ENCODE results near the gene CARS1. TPM values are rescaled to one million over a fixed set of nuclear protein-coding genes. Genes with fewer than 3 reads are reported as not detected.

The CARS1 gene
- total RNA-seq, 1 donor = 68.2 TPM

DNA sequence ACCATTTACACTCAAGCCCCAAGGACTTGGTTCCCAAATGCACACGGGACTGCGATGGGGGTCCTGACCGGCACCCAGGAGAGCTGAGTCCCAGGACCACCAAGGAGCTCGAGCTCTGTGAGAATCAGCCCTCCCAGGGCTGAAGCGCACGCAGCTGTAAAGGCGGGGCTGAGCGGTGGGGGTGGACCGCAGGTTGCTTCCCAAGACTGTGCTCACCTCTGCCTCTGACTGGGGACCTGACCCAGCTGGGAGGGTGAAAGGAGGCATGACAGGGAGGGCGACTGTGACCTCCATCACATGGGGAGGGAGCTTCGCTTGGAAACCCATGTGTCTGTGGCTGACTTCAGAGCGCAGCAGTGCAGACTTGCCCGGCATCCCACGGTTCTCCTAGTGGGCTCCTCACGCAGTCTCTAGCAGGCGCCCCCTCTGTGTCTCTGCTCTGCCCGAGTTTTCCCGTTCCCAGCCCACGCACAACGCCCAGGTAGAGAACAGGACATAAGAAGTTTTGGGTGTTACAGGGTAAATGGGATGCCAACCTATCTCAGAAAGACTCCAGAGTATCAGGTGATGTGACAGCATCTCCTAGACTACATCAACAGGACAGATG, 49.7 kb downstream of the CARS1 start:
- no peak for DNase-seq (ENCODE audit: low read depth)
- H3K4me3 ChIP-seq (ENCODE audit: low read depth, low read length) = no peak overlapping the region
- TF ChIP-seq, protein P1, sequence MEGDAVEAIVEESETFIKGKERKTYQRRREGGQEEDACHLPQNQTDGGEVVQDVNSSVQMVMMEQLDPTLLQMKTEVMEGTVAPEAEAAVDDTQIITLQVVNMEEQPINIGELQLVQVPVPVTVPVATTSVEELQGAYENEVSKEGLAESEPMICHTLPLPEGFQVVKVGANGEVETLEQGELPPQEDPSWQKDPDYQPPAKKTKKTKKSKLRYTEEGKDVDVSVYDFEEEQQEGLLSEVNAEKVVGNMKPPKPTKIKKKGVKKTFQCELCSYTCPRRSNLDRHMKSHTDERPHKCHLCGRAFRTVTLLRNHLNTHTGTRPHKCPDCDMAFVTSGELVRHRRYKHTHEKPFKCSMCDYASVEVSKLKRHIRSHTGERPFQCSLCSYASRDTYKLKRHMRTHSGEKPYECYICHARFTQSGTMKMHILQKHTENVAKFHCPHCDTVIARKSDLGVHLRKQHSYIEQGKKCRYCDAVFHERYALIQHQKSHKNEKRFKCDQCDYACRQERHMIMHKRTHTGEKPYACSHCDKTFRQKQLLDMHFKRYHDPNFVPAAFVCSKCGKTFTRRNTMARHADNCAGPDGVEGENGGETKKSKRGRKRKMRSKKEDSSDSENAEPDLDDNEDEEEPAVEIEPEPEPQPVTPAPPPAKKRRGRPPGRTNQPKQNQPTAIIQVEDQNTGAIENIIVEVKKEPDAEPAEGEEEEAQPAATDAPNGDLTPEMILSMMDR (IDR thresholded peaks at IDR 0.05; ENCODE audit: insufficient read depth, low read depth, low read length) = no peak

DNA sequence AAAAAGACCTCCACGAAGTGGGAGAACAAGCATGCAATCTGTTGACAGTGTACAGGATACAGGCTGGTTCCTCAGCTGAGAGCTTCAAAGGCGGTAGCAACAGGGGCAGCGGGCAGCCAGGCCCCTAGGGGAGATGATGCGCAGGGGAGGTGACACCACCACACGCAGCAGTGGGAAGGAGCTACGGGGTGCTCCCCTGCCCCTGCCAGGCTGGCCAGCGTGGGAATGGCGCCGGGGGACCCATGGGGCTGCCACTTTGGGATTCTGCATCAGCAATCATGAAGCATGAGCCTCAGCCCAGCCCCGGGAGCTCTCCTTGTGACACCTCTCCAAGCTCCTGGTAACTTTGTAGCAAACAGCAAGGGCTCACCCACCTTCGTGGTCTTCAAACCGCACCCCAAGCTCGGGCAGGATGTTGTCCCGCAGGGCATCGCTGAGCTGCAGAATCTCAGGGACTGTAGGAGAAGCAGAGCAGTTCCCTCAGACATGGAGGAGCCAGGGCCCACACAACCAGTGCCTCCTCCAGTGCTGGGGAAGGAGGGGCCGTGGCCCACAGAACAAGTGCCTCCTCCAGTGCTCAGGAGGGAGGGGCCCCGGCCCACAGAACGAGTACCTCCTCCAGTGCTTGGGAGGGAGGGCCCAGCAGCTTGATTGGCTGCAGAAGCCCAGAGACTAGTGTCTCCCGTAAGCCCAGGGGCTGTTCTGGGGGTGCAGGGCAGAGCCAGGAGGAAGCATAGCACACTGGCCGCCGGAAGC, 50.5 kb downstream of the CARS1 start:
- no peak for DNase-seq (ENCODE audit: low read depth)
- no peak overlapping the region for H3K4me3 ChIP-seq (ENCODE audit: low read depth, low read length)

DNA sequence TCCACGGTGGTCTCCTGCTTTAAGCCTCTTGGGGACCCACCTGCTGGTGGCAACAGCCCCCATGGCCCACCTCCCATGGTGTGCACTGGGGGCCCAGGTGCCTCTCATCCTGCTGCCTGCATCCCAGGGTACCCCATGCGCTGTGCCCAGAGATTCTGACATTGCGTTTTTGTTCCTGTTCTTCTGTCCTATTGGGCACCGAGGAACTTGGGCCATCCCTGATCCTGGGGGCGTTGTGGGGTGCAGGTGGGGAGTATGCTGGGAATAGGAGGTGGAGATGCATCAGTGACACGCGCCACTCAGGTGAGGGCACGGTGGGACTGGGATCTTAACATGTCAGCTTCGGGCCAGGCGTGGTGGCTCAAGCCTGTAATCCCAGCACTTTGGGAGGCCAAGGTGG, 52.7 kb downstream of the CARS1 start:
- no peak for DNase-seq (ENCODE audit: low read depth)
- H3K4me3 ChIP-seq (ENCODE audit: low read depth, low read length) = no peak overlapping the region
- TF ChIP-seq, protein P1 (IDR thresholded peaks at IDR 0.05; ENCODE audit: insufficient read depth, low read depth, low read length) = no peak

More for the DNA sequence above, 50.5 kb downstream of the CARS1 start:
- TF ChIP-seq, protein P1 (IDR thresholded peaks at IDR 0.05; ENCODE audit: insufficient read depth, low read depth, low read length) = no peak

DNA sequence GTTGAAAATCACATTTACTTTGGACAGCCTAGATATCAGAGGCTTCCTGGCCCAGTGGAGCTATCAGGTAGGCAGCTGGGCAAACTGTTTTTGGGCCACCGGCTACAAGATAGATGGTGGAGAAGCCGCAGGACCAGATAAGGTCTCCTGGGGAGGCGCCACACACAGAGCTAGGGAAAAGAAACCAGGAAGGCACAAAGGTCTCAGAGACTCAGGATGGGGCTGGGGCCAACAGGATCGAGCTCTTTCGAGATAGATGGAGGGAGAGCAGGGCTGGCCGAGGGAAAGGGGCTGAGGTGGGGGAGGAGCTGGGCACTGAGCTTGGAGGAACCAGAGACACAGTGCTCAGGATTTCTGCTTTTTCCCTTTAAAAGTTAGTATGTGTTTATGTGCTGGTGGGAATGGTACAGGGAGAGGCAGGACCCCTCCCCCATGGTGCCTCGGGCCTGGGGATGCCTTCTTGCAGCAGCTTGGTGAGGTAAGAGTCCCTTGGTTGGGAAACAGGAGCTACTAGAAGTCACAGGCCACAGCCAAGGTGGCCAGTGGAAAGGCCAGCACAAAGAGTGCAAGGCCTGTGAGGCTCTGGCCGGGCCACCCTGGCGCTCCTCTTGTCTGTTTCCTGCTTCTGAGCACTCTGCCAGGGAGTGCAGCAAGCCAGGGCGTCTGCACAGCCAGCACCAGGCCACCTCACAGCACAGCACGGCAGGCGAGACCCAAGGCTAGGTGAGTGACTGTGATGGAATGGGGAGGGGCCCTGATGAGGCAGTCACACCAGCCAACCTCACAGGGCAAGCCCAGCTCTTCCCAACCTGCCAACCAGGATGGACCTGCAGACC, 53.6 kb downstream of the CARS1 start:
- DNase-seq (ENCODE audit: low read depth) = no peak
- H3K4me3 ChIP-seq (ENCODE audit: low read depth, low read length) = no peak overlapping the region
- TF ChIP-seq, protein P1 (IDR thresholded peaks at IDR 0.05; ENCODE audit: insufficient read depth, low read depth, low read length) = no peak

DNA sequence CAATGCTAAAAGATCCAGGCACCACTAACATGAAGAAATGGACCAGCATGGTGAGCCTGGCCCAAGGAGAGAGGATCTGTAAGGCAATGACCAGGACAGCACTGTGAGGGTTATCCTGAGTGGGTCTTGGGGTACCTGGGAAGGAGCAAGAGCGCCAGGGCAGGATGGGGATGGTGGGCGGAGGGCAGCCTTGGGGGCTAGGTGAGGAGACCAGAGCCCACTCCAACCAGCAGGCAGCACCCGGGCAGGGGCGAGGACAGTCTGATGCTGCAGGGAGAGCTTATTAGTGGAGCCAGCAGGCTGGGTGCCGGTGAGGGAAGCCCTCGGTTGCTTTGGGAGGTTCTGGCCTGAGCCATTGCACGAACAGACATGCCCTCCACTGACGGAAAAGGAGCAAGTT, 54.4 kb downstream of the CARS1 start:
- DNase-seq (ENCODE audit: low read depth) = no peak
- H3K4me3 ChIP-seq (ENCODE audit: low read depth, low read length) = no peak overlapping the region
- TF ChIP-seq, protein P1 (IDR thresholded peaks at IDR 0.05; ENCODE audit: insufficient read depth, low read depth, low read length) = no peak

DNA sequence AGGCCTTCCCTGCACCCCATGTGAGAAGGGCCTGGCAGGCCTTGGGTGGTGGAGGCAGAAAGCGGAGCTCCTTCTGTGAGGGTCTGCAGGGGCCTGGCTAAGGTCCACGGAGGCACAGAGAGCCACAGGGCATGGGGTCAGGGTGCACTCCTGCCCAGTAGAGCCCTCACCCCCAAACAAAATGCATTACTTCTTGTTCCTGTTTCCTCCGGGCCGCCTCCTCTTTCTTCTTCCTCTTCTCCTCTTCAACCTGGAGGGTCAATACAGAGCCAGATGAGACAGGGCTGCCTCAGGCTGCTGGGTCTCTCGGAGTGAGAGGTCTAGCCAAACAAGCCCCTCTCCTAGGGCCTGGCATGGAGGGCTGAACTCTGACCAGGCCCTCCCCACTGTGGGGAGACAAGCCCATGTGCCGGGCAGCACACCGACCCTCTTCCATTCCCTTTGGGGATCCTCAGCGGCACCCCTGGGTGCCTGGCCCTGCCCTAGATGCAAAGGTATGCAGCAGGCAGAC, 54.8 kb downstream of the CARS1 start:
- no peak overlapping the region for H3K4me3 ChIP-seq (ENCODE audit: low read depth, low read length)
- TF ChIP-seq, protein P1 (IDR thresholded peaks at IDR 0.05; ENCODE audit: insufficient read depth, low read depth, low read length) = no peak
- DNase-seq (ENCODE audit: low read depth) = no peak
